GM04504 (cell line): ENCODE results near the gene CCL22.
"Not testable (repeated sequence)": the region's sequence is repeated elsewhere in the genome, so short reads cannot be mapped to it uniquely, and the experiment has no call there.

Experiments
- DNase-seq: peaks from one replicate; pipeline ENCODE4 v3.0.0-alpha.2; 2012; ENCODE audit warnings: low read depth

CCL22 gene

GRCh38 chr16:57394444-57394843, 35.9 kb downstream of the CCL22 start:
- DNase-seq, result no peak

GRCh38 chr16:57395026-57395425, 36.4 kb downstream of the CCL22 start:
- no peak for DNase-seq

GRCh38 chr16:57396786-57397185, 38.2 kb downstream of the CCL22 start:
- no peak for DNase-seq

GRCh38 chr16:57397493-57397892, 38.9 kb downstream of the CCL22 start:
- DNase-seq, result not testable (repeated sequence)

GRCh38 chr16:57401943-57402640, 43.5 kb downstream of the CCL22 start:
- DNase-seq, result no peak

GRCh38 chr16:57403965-57404817, 45.6 kb downstream of the CCL22 start, which contains the start of gene CCL17:
TSS of gene CCL17 (plus strand) at chr16:57404767. CDS start at chr16:57413933, 9,166 bp downstream.
- no peak for DNase-seq

- DNase-seq, result no peak
These were observed 46.5 kb downstream of the CCL22 start for GRCh38 chr16:57405097-57405496.

GRCh38 chr16:57406881-57407280, 48.3 kb downstream of the CCL22 start:
- DNase-seq, result no peak

- DNase-seq, result no peak
These were observed 49.2 kb downstream of the CCL22 start for GRCh38 chr16:57407521-57408353.

GRCh38 chr16:57409065-57409464, 50.5 kb downstream of the CCL22 start:
- DNase-seq, result no peak

GRCh38 chr16:57409870-57410587, 51.4 kb downstream of the CCL22 start:
- no peak for DNase-seq

- no peak for DNase-seq
These were observed 52.9 kb downstream of the CCL22 start for GRCh38 chr16:57411362-57411976.

GRCh38 chr16:57412584-57412983, 54.0 kb downstream of the CCL22 start:
- DNase-seq, result no peak

- no peak for DNase-seq
These were observed 54.7 kb downstream of the CCL22 start for GRCh38 chr16:57413301-57413730.

- no peak for DNase-seq
These were observed 55.1 kb downstream of the CCL22 start for GRCh38 chr16:57413733-57414132.
